ENCODE measurements around the gene FAM193B. TPM values are rescaled to one million over a fixed set of nuclear protein-coding genes. Genes with fewer than 3 reads are reported as not detected.
"Not testable (repeated sequence)": the region's sequence is repeated elsewhere in the genome, so short reads cannot be mapped to it uniquely, and the experiment has no call there.

The FAM193B gene
- polyA plus RNA-seq, 1 experiment: 31.9 TPM

DNA sequence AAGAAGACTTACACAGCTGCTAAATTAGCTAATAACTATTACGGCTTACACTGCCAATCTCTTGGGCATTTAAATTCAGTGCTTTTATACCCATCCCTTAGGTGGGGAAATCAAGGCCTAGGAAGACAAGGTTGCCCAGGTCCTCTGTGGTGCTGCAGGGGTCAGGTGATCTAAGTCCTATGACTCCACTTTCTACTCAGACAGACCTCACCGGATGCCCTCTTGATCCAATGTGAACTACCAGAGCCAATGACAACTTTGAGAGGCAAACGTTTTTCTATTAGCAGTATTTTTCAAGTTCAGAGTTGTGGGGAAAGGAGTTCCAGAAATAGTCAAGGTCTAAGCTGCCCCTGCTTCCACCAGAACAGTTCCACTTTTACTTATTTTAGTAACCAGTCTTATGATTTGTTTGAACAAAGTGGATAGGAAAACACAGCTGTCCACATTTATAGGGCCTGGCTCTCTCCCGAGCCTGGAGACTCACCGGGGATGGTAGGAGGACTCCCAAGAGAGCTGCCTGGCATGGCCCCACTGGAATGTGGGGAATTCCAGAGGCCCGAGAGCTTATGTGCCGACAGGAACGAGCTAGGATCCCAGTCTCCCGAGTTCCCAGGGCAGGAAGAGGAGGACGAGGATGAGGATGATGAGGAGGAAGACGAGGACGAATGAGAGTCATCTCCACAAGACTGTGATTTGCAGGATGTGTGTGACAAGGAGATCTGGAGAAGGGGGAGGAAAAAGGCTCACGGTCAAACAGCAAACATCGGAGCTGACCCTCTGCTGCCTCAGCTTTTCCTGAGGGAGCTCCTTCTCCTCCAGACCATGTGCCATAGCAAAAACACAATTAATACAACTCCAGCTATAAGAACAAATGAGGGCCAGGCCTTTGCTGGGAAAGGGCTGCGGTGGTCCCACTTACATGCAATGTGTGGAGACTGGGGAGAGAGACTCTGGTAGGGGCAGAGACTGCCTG lies 16.7 kb downstream of the FAM193B start:
- no peaks in the 10 kb centered on the region for H3K27me3 ChIP-seq (ENCODE audit: control insufficient read depth, insufficient read depth, low read length)
- ChIA-PET CTCF (interaction anchor here (1.1 to 1.6 kb wide), 4 partner anchors 7 to 36 kb away, joined by 3 to 8 read pairs (median 3); no protein-coding TSS in a partner anchor), POLR2A (interaction anchor here (1.0 to 1.4 kb wide), 2 partner anchors 8 to 40 kb away, joined by 5 to 6 read pairs; partner anchors contain the start of gene PDLIM7)
- H3K4me3 ChIP-seq (ENCODE audit: low read depth, low read length): no peak overlapping the region
- peak; percentile 52 for DNase-seq (ENCODE audit: low read depth)
- H3K36me3 ChIP-seq (ENCODE audit: control insufficient read depth, insufficient read depth, low read length): peaks cover 12% of the 10 kb centered on the region
- TF ChIP-seq, protein P1, sequence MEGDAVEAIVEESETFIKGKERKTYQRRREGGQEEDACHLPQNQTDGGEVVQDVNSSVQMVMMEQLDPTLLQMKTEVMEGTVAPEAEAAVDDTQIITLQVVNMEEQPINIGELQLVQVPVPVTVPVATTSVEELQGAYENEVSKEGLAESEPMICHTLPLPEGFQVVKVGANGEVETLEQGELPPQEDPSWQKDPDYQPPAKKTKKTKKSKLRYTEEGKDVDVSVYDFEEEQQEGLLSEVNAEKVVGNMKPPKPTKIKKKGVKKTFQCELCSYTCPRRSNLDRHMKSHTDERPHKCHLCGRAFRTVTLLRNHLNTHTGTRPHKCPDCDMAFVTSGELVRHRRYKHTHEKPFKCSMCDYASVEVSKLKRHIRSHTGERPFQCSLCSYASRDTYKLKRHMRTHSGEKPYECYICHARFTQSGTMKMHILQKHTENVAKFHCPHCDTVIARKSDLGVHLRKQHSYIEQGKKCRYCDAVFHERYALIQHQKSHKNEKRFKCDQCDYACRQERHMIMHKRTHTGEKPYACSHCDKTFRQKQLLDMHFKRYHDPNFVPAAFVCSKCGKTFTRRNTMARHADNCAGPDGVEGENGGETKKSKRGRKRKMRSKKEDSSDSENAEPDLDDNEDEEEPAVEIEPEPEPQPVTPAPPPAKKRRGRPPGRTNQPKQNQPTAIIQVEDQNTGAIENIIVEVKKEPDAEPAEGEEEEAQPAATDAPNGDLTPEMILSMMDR (IDR thresholded peaks at IDR 0.05; ENCODE audit: insufficient read depth, low read depth, low read length): no peak

DNA sequence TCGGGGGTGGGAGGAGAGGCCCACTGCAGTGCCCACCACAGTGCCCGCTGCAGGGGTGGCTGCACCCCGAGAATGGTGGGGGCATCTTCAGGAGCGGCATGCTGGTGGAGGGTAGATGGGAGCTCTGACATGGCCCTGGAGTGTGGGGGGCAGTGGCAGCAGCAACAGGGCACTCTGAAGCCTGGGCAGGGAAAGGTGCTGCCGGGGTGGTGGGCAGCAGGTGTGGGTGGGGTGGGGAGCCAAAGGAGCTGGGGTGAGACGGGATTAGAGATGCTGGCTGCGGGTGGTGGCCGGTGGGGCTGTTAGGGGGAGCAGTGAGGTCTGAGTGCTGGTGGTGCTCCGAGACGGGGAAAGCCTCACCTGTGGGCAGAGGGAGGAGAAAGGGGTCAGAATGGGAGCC lies 18.0 kb downstream of the FAM193B start:
- TF ChIP-seq, protein P1 (IDR thresholded peaks at IDR 0.05; ENCODE audit: insufficient read depth, low read depth, low read length): no peak
- DNase-seq (ENCODE audit: low read depth): no peak
- CTCF ChIA-PET: interaction anchor here (1.6 kb wide), 1 partner anchor 11 kb away, joined by 8 read pairs; no protein-coding TSS in a partner anchor
- no peak overlapping the region for H3K4me3 ChIP-seq (ENCODE audit: low read depth, low read length)
- H3K36me3 ChIP-seq (ENCODE audit: control insufficient read depth, insufficient read depth, low read length): peaks cover 21% of the 10 kb centered on the region
- POLR2A ChIA-PET: no interaction called here
- no peaks in the 10 kb centered on the region for H3K27me3 ChIP-seq (ENCODE audit: control insufficient read depth, insufficient read depth, low read length)

DNA sequence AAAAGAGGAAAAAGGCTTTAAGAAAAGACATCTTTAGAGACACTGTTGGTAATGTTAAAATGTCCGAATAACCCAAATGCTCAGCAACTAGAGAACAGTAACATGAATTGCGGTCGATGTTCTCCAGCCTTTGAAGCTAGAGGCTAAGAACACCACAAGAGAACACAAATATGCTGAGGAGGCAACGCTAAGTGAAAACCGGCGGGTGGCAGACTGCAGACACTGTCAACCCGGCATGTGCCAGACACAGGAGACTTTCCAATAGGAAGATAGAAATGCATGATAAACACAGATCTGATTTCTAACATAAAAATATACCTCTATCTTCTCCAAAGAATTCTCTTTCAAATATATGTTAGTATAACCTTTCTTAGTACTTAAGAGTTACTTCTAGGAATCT lies 19.2 kb downstream of the FAM193B start:
- ChIA-PET CTCF (interaction anchor here (0.7 kb wide), 1 partner anchor 35 kb away, joined by 3 read pairs; no protein-coding TSS in a partner anchor), POLR2A (no interaction called here)
- peaks cover 29% of the 10 kb centered on the region for H3K36me3 ChIP-seq (ENCODE audit: control insufficient read depth, insufficient read depth, low read length)

GRCh38 chr5:177534433-177534832 lies 19.9 kb downstream of the FAM193B start:
- POLR2A ChIA-PET; H3K4me3 ChIP-seq (ENCODE audit: low read depth, low read length); DNase-seq (ENCODE audit: low read depth); H3K27me3 ChIP-seq (ENCODE audit: control insufficient read depth, insufficient read depth, low read length): not testable (repeated sequence)
- CTCF ChIA-PET: interaction anchor here (0.9 to 1.0 kb wide), 2 partner anchors 12 kb away, joined by 3 to 4 read pairs; no protein-coding TSS in a partner anchor
- peaks cover 34% of the 10 kb centered on the region for H3K36me3 ChIP-seq (ENCODE audit: control insufficient read depth, insufficient read depth, low read length)

More for the DNA sequence above, 19.2 kb downstream of the FAM193B start:
- TF ChIP-seq, protein P1 (IDR thresholded peaks at IDR 0.05; ENCODE audit: insufficient read depth, low read depth, low read length): no peak
- no peak for DNase-seq (ENCODE audit: low read depth)
- Histone ChIP-seq H3K27me3 (ENCODE audit: control insufficient read depth, insufficient read depth, low read length) (no peaks in the 10 kb centered on the region), H3K4me3 (ENCODE audit: low read depth, low read length) (no peak overlapping the region)

- Histone ChIP-seq H3K4me3 (ENCODE audit: low read depth, low read length) (no peak overlapping the region), H3K27me3 (ENCODE audit: control insufficient read depth, insufficient read depth, low read length) (no peaks in the 10 kb centered on the region), H3K36me3 (ENCODE audit: control insufficient read depth, insufficient read depth, low read length) (peaks cover 45% of the 10 kb centered on the region)
- no peak for DNase-seq (ENCODE audit: low read depth)
- POLR2A ChIA-PET: no interaction called here
- CTCF ChIA-PET: interaction anchor here (1.2 kb wide), 1 partner anchor 24 kb away, joined by 3 read pairs; no protein-coding TSS in a partner anchor
- TF ChIP-seq, protein P1 (IDR thresholded peaks at IDR 0.05; ENCODE audit: insufficient read depth, low read depth, low read length): no peak
Measured at GRCh38 chr5:177531209-177531940, 23.0 kb downstream of the FAM193B start.
